Eye (tissue), 1 donor: ENCODE data around the gene SRPK1.
A peak's percentile ranks its signal among the peaks of the same experiment; 100 is the strongest.

ENCODE experiments used
- DNase-seq: peaks from one replicate; pipeline ENCODE4 v3.0.0-alpha.2; 2015

The SRPK1 gene

DNA sequence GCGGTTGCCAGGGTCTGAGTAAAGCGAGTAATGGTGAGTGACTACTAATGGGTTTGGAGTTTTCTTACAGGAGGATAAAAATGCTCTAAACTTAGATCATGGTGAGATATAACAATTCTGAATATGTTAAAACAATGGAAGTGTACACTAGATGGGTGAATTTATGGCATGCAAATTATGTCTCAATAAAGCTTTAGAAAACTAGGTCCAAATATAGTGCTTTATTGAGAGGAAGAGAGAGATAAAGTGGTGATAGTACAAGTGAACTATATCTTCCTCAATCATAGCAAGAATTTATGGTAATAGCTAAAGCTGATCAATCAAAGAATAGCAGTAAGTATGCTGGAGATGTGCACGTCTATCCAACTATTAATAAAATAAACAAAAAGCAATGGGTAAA is 23.9 kb downstream of the SRPK1 start:
- no peak for DNase-seq

DNA sequence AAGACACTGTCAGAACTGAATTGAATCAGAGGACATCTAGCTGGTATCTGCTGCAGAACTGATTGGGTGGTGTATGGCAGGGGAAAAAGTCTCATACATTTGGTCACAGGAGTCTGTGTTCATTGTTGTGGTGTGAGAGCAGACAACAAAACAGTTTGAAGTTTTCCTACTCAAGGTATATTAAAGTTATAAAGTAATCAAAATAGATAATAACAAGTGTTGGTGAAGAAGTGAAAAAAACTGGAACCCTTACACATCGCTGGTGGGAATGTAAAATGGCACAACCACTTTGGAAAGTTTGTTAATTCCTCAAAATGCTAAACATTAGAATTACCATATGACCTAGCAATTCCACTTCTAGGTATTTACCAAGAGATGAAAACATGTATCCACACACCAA is 24.7 kb downstream of the SRPK1 start:
- no peak for DNase-seq

DNA sequence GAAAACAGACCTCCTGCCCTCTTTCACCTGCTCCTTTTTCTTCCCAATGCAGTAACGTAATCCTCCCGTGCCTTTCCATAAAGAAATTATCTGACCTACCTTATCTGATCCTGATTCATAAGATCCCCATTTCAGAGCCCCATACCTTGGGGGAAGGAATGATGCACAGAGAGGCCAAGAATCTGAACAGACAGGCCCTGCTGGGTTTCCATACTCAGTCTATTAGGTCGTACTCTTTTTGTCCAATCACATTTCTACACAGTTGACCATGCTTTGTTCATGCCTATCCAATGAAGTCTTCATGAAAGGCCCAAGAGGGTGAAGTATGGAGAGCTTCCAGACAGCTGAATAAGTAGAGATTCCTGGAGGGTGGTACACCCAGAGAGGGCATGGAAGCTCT is 25.3 kb downstream of the SRPK1 start:
- DNase-seq: no peak

DNA sequence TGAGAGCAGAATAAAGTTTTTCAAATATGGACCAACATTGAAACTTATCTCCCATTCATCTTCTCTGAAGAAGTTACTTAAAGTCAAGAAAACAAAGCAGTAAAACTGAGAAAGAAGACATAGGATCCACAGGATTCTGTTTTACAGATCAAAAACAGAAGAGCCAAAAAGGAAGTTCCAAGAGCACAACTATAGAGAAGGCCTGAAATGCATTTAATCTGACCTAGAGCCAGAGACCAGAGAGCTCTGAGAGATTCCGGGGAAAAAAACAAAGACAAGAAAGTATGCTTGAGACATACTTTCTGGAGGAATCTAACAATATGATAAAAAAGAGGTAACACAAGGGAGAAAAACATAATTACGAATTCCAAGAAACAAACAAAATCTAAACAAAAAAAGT is 26.1 kb downstream of the SRPK1 start:
- peak; percentile 31 for DNase-seq

DNA sequence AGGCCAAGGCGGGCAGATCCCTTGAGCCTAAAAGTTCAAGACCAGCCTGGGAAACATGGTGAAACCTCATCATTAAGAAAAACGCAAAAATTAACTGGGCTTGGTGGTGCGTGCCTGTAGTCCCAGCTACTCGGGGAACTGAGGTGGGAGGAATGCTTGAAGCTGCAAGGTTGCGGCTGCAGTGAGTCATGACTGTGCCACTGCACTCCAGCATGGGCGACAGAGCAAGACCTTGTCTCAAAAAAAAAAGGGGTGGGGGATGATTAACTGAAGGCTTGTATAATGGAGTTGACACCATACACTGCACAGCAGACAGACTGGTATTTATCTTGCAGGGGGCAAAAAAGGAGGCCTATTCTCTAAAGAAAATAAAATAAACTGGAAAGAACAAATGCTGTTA is 27.7 kb downstream of the SRPK1 start:
- DNase-seq: no peak

DNA sequence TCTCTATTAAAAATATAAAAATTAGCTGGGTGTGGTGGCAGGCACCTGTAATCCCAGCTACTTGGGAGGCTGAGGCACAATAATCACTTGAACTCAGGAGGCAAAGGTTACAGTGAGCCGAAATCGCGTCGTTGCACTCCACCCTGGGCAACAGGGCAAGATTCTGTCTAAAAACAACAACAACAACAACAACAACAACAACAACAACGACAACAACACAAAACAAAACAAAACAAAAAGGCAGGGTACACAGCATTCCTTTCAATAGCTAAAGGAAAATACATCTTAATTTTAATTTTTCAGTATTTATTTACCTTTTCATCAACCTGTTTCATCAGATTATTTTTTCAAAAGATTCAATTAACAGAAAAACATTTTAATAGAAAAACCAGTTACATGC is 28.4 kb downstream of the SRPK1 start:
- DNase-seq: no peak

DNA sequence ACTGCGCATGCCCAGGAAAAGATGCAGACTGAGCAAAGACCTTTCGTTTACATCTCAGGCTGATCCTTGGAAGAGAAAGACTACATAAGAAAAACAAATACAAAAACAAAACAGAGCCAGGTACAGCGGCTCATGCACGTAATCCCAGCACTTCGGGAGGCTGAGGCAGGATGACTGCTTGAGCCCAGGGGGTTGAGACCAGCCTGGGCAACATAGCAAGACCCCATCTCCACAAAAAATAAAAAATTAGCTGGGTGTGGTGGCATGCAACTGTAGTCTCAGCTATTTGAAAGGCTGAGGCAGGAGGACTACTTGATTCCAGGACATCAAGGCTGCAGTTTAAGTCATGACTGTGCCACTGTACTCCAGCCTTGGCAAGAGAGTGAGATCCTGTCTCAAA is 41.7 kb downstream of the SRPK1 start:
- no peak for DNase-seq

DNA sequence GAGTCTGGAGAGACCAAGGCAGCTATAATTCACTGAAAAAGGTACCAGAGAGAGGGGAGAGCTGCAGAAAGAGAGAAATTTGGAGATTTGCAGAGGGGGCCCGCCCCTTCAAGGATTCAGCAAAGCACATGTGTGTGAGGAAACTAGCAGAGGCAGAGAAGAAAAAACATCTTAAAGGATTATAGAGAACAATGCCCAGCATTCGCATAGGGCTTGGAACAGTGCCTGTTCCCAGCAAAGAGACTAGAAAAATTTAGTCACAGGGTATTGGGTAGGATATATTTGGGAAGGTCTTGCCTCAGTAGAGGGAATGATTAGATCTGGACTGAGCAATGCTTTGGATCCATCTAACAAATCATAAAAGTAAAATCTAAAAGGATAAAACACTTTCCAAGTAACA is 44.0 kb downstream of the SRPK1 start:
- DNase-seq: no peak

DNA sequence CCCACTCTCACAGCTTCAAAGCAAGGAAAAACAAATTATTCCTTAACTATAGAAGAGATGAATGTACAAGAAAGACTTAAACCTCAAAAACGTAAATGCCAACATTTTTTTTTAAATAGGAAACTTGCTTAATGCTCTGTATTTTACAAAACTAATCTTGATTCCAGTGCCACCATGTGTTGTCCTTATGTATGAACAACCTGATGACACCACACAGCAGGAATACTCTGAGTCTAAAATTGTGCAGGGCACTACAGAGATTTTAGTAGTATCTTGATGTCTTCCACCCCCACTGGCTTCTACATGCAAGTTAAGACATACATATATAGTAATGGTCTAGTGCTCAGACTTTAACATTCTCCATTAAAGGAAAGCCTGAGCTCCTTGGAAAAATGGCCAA is 46.2 kb downstream of the SRPK1 start:
- no peak for DNase-seq

DNA sequence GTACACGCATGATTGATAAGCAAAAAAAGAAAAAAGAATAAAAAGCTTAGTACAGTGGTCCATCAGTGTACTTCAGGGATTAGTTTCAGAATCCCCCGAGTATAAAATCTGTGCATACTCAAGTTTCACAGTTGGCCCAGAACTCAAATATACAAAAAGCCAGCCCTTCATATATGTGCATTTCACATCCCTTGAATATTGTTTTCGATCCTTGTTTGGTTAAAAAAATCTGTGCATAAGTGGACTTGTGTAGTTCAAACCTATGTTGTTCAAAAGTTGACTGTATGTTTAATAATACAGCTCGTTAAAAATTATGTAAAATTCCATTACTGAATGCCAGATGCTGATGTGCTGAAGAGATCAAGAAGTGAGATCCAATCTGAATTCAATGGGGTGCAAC is 61.5 kb downstream of the SRPK1 start:
- no peak for DNase-seq

DNA sequence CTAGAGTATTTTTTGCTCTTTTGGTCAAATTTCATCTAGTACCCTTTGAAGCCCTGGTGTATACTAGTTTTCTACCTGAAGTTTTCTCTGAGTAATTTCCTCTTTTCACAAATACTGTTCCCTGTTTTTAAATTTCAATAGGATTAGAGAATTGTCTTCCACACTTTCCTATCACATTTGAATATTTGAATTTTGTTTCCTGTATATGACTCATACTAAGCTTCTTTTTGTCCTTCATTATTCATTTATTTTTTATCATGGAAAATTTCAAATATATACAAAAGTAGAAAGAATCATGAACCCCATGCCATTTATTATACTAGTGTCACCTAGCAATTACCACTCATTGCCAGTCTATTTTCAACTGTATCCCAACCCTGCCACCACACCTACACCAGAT is 63.0 kb downstream of the SRPK1 start:
- no peak for DNase-seq

DNA sequence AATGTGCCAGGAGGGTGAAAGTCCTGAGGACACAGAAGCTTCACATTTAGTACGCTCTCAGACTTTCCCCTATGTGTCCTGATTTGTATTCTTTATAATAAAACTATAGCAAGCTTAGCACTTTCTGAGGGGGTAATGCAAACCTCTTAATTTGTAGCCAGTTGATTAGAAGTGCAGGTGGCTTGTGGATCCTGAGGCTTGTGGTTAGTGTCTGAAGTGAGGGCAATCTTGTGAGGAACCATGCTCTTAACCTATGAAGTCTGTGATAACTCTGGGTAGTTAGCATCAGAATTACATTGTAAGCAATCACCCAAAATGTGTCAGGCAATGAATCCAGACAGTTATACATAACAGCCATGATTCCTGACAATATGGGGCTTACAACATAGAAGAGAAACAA is 64.6 kb downstream of the SRPK1 start:
- no peak for DNase-seq

DNA sequence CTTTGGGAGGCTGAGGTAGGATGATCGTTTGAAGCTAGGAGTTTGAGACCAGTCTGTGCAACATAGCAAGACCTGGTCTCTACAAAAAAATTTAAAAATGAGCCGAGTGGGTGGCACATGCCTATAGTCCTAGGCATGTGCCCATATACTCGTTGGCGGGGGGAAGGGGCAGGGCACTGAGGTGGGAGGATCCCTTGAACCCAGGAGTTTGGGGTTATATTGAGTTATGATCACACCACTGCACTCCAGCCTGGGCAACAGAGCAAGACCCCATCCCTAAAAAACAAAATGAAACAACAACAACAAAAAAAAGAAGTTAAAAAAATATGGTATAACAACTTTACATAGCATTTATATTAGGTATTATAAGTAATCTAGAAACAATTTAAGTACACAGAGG is 67.9 kb downstream of the SRPK1 start:
- no peak for DNase-seq

DNA sequence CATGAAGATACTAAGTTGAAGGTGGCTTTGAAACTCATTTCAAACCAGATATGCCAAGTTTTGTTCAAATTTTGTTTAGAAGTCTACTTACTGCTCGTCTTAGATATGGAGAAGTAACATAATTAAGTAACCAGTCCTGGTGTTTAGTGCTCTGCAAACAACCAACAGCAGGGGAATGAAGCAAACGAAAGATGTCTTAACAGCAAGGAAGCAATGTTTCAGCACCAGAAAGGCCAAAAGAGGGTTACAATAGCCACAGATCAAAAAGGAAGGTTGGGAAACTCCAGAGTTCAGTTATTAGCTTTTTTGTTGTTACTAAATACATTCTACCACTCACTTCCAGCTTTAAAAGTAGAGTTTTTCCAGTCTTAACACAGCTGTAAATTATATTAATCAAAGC is 70.7 kb downstream of the SRPK1 start:
- DNase-seq: no peak

DNA sequence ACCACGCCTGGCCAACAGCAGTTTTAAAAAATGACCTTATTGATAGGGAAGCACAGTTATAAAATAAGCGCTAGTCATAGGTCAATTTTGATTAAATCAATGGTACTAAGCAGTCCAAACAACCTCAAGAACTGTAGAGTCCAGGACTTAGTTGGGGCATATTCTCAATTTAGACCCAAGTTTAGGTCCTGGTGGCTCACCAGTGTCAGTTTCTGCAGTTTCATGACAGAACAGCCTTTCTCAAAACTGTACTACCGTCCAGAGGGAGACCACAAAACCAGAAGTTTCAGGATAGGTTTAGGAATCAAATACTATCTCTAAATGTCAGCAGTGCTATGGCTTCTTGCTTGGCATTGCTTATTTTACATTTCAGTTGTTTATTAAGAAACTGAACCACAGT is 76.6 kb downstream of the SRPK1 start:
- no peak for DNase-seq

DNA sequence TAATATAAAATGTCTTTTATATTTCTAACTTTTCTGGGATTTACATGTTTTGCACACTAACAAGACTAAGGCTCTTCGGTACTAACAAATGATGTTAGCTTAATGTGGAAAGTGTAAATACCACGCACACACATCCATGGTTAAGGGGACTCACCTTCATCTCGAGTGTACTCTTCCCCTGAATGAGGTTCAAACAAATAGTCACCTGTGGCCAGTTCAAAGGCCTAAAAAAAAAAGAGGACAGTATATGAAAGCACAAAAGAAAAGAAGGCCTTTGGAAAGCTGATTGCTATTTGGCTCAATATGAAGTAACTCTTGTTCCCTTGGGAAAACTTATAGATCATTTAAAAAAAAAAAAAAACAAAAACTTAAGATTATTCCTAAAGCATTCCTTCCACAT is 78.5 kb downstream of the SRPK1 start:
- no peak for DNase-seq

DNA sequence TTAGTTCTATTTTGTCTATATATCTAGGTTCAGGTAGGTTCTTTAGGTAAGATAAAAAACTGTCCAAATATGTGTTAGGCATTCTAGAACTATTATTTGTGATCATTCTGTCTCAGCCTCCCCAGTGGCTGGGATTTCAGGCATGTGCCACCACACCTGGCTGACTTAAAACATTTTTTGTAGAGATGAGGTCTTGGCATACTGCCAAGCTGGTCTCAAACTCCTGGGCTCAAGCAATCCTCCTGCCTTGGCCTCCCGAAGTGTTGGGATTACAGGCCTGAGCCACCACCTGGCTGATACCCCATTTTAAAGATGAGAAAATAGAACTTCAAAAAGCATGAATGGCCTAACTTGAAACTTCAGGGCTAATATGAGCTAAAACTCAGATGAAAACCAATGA is 81.9 kb downstream of the SRPK1 start:
- no peak for DNase-seq

DNA sequence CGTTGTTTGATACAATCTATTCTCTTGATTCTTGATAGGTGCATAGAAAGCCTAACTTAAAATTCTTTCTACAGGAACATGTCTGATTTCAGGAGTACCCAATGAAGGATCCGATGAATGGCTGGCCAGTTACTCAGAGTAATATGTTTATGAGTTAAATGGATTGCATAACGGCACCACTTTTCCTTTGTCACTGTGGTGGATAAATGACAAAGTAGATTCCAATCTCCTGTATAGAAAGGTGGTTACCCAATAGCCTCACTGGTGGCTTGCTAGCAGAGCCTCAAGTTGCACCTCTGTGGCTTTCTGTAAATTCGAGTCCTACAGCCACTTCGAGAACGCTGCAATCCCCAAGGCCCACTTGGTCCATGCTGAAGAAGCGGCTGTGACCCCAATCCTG is 87.4 kb downstream of the SRPK1 start:
- DNase-seq: no peak

DNA sequence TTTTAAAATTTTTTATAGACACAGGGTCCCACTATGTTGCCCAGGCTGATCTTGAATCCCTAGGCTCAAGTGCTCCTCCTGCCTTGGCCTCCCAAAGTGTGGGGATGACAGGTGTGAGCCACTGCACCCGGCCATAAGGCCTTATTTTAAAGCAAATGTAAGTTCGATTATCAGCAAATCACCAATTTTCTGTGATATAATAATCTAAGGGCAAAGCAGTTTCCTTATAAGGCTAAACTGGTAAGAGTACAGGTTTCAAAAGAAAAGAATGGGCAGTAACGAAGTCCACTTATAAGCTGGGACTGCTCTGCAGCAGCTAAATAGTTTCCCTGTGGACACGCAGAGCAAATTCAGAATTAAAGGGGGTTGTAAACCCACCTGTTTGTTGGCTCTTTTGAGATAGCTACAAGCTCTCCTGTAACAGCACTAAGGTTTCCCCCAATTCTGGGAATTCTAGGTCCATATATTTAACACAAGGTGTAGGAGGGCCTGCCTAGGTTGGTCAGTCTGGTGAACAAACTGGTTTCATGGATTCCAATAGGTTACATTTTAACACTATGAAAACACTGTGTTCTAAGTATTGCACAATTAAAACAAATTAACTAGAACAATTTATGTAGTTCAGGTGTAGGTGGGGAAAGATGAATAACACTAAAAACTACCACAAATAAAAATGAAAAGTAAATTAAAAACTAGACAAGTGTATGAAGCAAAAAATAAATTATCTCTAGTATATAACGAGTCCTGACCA is 89.5 kb downstream of the SRPK1 start:
- DNase-seq: no peak

DNA sequence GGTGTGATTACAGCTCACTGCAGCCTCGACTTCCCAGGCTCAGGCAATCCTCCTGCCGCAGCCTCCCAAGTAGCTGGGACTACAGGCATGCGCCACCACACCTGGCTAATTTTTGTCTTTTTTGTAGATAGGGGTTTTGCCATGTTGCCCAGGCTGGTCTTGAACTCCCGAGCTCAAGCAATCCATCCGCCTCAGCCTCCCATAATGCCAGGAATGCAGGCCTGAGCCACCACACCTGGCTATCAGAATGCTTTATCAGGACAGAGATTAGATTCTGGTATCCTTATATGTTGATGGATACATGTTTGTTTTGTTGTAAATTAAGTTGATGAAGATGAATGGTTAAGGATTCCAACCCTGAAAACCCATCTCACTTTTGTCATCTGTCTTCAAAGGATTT is 91.6 kb downstream of the SRPK1 start:
- no peak for DNase-seq

DNA sequence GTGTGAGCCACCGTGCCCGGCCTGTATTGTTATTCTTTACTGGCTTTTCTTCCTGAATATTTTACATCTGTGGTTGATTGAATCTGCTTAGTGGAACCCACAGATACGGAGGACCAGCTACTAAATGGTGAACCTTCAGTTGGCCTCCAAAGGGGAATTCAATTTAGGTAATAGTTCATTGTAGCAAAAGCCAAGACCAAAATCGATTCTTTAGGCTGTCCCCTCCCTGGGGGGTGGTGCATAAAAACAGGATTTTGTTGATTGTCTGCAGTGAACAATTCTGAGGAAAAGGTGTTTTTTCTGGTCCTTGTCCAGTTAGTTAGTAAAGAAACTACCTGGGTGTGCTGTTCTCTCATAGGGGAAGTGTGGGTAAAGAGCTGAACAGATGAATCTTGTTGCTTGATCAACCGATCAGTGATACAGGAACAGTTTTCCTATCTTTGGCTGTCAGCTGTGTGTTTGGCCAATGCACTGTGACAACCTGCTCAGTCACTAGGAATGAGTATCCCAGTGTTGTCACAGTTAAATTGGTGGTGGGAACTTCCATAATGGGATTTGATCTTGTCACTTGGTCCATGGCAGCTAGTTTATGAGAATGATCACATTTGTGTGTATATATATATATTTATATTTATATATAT is 96.2 kb downstream of the SRPK1 start:
- DNase-seq: no peak

DNA sequence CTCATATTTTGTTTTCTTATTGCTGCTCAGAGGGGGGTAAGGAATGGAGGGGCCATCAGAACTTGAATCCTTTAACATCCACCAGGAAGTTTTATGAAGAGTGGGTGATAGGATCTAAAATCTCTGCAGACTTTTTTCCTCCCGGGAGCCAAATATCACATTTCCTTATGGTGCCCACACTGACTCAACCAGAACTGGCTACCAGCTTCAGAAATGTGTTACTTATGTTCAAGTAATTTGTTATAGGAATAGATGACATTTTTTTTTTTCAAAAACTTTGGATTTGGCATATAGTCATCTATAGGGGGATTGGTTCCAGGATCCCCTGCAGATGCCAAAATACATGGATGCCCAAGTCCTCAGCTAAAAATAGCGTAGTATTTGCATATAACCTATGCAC is 97.3 kb downstream of the SRPK1 start:
- no peak for DNase-seq

DNA sequence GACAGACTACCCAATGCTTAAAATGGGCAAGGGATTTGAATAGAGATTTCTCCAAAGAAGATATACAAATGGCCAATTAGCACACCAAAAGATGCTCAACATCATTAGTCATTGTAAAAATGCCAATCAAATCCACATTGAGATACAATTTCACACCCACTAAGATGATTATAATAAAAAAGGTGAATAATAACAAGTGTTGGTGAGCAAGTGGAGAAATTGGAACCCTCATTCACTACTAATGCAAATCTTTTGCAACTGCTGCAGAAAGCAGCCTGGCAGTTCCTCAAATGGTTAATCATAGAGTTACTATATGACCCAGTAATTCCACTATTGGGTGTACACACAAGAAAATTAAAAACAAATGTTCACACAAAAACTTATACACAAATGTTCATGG is 103.4 kb downstream of the SRPK1 start:
- no peak for DNase-seq

DNA sequence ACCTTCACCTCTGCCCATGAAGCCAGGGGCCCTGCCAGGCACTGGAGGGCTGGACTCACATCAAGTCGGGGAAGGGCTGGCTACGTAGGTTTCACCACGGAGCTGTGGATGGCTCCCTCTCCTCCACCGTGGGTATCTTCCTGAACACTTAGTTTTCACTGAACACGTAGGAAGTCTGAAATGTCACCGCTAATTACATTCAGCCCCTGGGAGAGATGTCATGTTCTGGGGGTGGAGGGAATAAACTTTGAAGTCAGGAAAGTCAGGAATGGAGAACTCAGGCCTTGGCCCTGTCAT is 109.3 kb downstream of the SRPK1 start:
- DNase-seq: no peak

DNA sequence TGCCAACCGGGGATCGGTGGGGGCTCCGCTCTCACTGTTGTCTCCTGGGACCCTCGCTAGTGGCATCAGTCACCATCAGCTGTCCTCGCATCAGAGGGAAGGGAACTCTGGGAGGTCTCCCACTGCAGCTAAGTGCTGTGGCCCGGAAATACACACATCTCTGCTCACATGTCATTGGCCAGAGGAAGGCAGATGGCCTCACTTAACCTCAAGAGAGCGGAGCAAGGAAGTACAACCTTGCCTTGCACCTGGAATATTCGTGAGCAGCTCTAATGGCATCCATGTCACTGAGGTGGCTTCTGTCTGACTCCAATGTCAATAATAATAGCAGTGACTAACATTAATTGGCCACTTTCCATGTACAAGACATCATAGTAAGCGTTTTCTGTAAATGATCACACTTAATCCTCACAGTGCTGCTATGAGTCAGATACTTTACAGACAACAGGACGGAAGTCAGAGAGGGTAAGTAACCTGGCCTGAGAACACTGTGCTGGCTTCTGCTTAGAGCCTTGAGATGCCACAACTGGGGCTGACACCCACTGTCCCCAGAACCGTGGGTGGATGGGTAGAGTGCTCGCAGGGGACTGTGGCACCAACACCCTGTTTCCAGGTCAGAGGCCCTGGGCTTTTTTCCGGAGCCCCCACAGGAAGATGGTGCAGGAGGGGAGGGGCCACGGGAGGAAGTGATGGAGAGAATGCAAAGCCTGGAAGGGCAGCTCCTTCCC is 109.8 kb downstream of the SRPK1 start:
- peak; percentile 47 for DNase-seq
